ENCODE results near the gene DIPK2B. TPM values are rescaled to one million over a fixed set of nuclear protein-coding genes. Genes with fewer than 3 reads are reported as not detected.

DIPK2B gene
- total and polyA plus RNA-seq, 2 of the 4 experiments (the other 2 are of a cell fraction) = not detected

DNA sequence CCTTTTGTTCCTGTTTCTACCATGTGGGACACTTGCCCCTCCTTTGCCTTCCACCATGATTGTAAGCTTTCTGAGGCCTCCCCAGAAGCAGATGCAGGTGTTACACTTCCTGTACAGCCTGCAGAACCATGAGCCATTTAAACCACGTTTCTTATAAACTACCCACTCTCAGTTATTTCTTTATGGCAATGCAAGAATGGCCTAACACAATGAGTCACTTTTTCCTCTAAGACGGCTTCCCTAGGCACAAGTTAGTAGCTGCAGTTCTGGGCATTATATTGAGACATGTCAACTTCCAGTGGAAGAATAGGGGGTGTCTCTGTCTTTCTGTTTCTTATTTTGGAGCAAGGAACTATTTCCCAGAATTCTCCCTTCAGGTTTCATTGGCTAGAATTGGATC lies 32.9 kb upstream of the DIPK2B start:
- Histone ChIP-seq H3K4me3 (ENCODE audit: insufficient read depth, low read depth, low read length) (no peak overlapping the region), H2AFZ (replicated peaks; ENCODE audit: low read length, poor library complexity) (no peak overlapping the region), H3K14ac (replicated peaks; ENCODE audit: low read depth, low read length) (no peak overlapping the region), H3K9me3 (ENCODE audit: control insufficient read depth, insufficient read depth, low read length) (no peaks in the 10 kb centered on the region; the same call in 1 of the 2 replicates), H3K9ac (ENCODE audit: low read depth, low read length) (no peak overlapping the region), H4K5ac (ENCODE audit: low read depth, low read length) (no peak overlapping the region), H2AK5ac (ENCODE audit: low read depth, low read length) (no peak overlapping the region), H2BK20ac (ENCODE audit: low read depth, low read length) (no peak overlapping the region), H2BK5ac (ENCODE audit: low read depth, low read length, poor library complexity, severe bottlenecking) (no peak overlapping the region), H3K23ac (ENCODE audit: low read depth, low read length) (no peak overlapping the region), H3K4me2 (ENCODE audit: low read depth, low read length) (no peak overlapping the region), H4K8ac (ENCODE audit: low read depth in 2 of 2, low read length in 2 of 2) (no peak overlapping the region), H3K4me1 (ENCODE audit: control insufficient read depth, insufficient read depth, low read length) (no peaks in the 10 kb centered on the region), H2AK9ac (replicated peaks; ENCODE audit: low read depth, low read length, poor library complexity) (no peak overlapping the region), H4K20me1 (ENCODE audit: insufficient read depth, low read length) (no peaks in the 10 kb centered on the region), H3K27me3 (ENCODE audit: control insufficient read depth, insufficient read depth, low read length) (peaks cover 31% of the 10 kb centered on the region), H3K27ac (ENCODE audit: insufficient read depth, low read length) (no peak overlapping the region), H3K79me1 (ENCODE audit: low read depth in 1 of 2, low read length in 2 of 2) (no peaks in the 10 kb centered on the region), H3K56ac (ENCODE audit: extremely low read depth, insufficient read depth, low read length) (no peak overlapping the region), H4K91ac (ENCODE audit: insufficient read depth, low read depth, low read length) (no peak overlapping the region), H2BK15ac (ENCODE audit: low read depth, low read length) (no peak overlapping the region), H2BK120ac (ENCODE audit: low read depth, low read length) (no peak overlapping the region), H3K36me3 (ENCODE audit: control insufficient read depth, insufficient read depth, low read length) (no peaks in the 10 kb centered on the region), H3K9me1 (ENCODE audit: insufficient read depth, low read length) (no peaks in the 10 kb centered on the region), H3K18ac (ENCODE audit: low read depth, low read length) (no peak overlapping the region), H3K4ac (ENCODE audit: low read depth, low read length) (no peak overlapping the region)
- ChIA-PET POLR2A (ENCODE audit: unreplicated experiment) (no interaction called here), CTCF (interaction anchor here (0.6 kb wide), 1 partner anchor 458 kb away, joined by 7 read pairs; no protein-coding TSS in a partner anchor)
- dilution Hi-C loops (cut with HindIII; ENCODE audit: low sequenced_read_pairs, unreplicated experiment) = no loop called here
- in situ Hi-C loops (cut with MboI; ENCODE audit: low sequenced_read_pairs) = no loop called here
- BruUV-seq (replicated peaks) = no TSS peak
- ATAC-seq (ENCODE audit: low read depth) = no peak
- WGBS, 2 experiments (ENCODE audit: extremely low coverage in 2 of 2, insufficient read length in 1 of 2) = no CpG with 5 or more reads among the region's 2 CpGs
- intact Hi-C loops (cut with micrococcal nuclease) = no loop called here
- TF ChIP-seq, protein P1, sequence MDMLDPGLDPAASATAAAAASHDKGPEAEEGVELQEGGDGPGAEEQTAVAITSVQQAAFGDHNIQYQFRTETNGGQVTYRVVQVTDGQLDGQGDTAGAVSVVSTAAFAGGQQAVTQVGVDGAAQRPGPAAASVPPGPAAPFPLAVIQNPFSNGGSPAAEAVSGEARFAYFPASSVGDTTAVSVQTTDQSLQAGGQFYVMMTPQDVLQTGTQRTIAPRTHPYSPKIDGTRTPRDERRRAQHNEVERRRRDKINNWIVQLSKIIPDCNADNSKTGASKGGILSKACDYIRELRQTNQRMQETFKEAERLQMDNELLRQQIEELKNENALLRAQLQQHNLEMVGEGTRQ (IDR thresholded peaks at IDR 0.05; ENCODE audit: low read depth, low read length) = no peak
- no peak for TF ChIP-seq MAZ (IDR thresholded peaks at IDR 0.05; ENCODE audit: borderline replicate concordance, low read depth, low read length)
- no peak for TF ChIP-seq SMC3 (IDR thresholded peaks at IDR 0.05; ENCODE audit: low read depth, low read length)
- no peak for TF ChIP-seq NFE2L2 (IDR thresholded peaks at IDR 0.05; ENCODE audit: low read depth, low read length)
- TF ChIP-seq FOS (IDR thresholded peaks at IDR 0.05; ENCODE audit: low read depth, low read length) = no peak
- TF ChIP-seq RCOR1 (IDR thresholded peaks at IDR 0.05; ENCODE audit: insufficient replicate concordance, low read length) = no peak
- no peak for TF ChIP-seq MAFK (IDR thresholded peaks at IDR 0.05; ENCODE audit: low read depth, low read length)
- TF ChIP-seq RFX5 (IDR thresholded peaks at IDR 0.05; ENCODE audit: low read depth, low read length) = no peak
- no peak for TF ChIP-seq RAD21 (IDR thresholded peaks at IDR 0.05; ENCODE audit: low read length)
- TF ChIP-seq, protein P2, sequence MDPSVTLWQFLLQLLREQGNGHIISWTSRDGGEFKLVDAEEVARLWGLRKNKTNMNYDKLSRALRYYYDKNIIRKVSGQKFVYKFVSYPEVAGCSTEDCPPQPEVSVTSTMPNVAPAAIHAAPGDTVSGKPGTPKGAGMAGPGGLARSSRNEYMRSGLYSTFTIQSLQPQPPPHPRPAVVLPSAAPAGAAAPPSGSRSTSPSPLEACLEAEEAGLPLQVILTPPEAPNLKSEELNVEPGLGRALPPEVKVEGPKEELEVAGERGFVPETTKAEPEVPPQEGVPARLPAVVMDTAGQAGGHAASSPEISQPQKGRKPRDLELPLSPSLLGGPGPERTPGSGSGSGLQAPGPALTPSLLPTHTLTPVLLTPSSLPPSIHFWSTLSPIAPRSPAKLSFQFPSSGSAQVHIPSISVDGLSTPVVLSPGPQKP (IDR thresholded peaks at IDR 0.05; ENCODE audit: borderline replicate concordance, low read depth, low read length) = no peak
- no peak for TF ChIP-seq CHD1 (IDR thresholded peaks at IDR 0.05; ENCODE audit: low read depth, low read length)
- no peak for TF ChIP-seq BHLHE40 (IDR thresholded peaks at IDR 0.05; ENCODE audit: low read depth, low read length)
- no peak for DNase-seq

All from IMR-90 (cell line).